GM12873 (cell line): ENCODE data around the gene SLC35D2.
A peak's percentile ranks its signal among the peaks of the same experiment; 100 is the strongest.

Source experiments
- CTCF ChIP-seq: IDR thresholded peaks from 2 replicates; pipeline ENCODE4 v1.5.1; 2012; ENCODE audit warnings: low read depth, mild to moderate bottlenecking, moderate library complexity, low read length, control low read depth; ENCODE audit not compliant: insufficient read depth; ENCODE audit errors: missing control alignments

Gene SLC35D2

DNA sequence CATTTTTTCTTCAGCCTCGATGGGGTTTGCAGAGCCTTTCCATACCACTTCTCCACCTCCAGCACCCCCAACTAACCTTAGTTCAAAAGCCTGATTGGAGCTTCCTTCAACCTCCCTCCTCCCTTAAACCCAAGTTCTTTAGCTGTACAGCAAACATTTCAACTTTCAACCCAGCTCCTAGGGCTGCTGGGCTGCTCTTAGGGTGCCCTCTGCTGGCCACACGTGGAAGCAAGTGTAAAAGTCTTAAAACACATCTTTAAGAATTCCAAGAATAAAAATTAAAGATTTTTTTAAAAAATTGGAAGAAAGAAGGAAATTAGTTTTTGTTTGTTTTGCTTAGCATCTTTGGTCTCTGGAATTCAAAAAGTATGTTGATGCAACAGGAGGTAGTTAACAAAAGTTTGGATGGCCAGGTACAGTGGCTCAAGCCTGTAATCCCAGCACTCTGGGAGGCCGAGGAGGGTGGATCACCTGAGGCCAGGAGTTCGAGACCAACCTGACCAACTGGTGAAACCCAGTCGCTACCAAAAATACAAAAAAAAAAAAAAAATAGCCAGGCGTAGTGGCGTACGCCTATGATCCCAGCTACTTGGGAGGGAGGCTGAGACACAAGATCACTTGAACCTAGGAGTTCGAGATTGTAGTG, 66.1 kb downstream of the SLC35D2 start:
- peak; percentile 79 for TF ChIP-seq CTCF

GRCh38 chr9:96309850-96310249, 73.7 kb downstream of the SLC35D2 start:
- TF ChIP-seq CTCF: no peak

GRCh38 chr9:96305171-96305570, 78.3 kb downstream of the SLC35D2 start:
- TF ChIP-seq CTCF: no peak

- no peak for TF ChIP-seq CTCF
Observed at GRCh38 chr9:96304230-96304629, 79.3 kb downstream of the SLC35D2 start.

- no peak for TF ChIP-seq CTCF
Observed at GRCh38 chr9:96302021-96302420, 81.5 kb downstream of the SLC35D2 start, which contains the start of gene HSD17B3. HSD17B3 (minus strand) TSS chr9:96302176; CDS start chr9:96302104, 72 bp downstream.

GRCh38 chr9:96299823-96300222, 83.7 kb downstream of the SLC35D2 start:
- no peak for TF ChIP-seq CTCF

DNA sequence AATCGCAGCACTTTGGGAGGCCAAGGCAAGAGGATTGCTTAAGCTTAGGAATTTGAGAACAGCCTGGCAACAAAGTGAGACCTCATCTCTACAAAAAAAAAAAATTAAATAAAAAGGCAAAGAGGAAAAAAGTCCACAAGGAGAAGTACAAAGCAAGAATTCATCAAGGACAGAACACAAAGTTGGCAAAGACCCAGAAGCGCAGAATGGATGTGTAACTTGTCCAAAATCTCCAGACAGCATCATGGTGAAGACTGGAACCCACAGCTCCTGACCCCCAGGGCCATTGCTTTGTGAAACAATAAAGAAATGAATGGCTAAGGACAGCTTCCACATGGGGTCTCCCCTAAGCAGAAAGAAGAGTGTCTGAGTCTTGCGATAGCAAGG, 89.4 kb downstream of the SLC35D2 start:
- no peak for TF ChIP-seq CTCF
